ENCODE data around the gene KLHL21. TPM values are rescaled to one million over a fixed set of nuclear protein-coding genes. Genes with fewer than 3 reads are reported as not detected.

Gene KLHL21
- total RNA-seq, 4 donors from 2014 or later: 48.3 to 98.5 (median 57.0) TPM

DNA sequence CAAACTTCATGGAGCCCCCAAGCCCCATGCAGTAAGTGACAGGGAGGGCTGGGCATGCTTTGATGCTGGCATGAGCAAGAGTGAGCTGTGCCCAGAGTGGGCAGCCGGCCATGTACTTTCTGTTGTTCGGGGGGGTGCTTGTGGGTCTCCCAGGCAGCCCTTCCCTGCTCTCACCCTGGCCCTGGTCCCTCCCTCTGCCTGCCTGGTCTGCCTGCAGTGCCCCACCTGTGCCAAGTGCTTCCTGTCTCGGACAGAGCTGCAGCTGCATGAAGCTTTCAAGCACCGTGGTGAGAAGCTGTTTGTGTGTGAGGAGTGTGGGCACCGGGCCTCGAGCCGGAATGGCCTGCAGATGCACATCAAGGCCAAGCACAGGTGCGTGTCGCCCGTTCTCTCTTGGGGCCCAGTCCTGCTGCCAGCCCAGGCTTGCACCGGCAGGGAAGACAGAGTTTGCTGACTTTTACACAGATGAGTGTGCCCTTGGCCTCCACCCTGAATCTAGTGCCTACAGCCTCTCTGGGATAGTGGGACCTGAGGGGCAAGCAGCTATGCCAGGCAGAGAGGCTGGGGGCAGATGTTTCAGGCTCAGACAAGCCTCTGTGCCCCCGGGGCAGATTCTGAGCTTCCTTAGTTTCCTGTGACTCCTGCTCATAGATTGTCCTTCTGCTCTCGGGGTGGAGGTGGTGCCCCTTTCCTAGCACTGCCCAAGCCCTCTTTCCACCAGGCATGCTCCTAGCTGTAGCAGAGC is 15.2 kb downstream of the KLHL21 start:
- no peak for ATAC-seq (ENCODE audit: low FRiP score)
- DNase-seq (ENCODE audit: low spot score): no peak
- TF ChIP-seq, protein P1, sequence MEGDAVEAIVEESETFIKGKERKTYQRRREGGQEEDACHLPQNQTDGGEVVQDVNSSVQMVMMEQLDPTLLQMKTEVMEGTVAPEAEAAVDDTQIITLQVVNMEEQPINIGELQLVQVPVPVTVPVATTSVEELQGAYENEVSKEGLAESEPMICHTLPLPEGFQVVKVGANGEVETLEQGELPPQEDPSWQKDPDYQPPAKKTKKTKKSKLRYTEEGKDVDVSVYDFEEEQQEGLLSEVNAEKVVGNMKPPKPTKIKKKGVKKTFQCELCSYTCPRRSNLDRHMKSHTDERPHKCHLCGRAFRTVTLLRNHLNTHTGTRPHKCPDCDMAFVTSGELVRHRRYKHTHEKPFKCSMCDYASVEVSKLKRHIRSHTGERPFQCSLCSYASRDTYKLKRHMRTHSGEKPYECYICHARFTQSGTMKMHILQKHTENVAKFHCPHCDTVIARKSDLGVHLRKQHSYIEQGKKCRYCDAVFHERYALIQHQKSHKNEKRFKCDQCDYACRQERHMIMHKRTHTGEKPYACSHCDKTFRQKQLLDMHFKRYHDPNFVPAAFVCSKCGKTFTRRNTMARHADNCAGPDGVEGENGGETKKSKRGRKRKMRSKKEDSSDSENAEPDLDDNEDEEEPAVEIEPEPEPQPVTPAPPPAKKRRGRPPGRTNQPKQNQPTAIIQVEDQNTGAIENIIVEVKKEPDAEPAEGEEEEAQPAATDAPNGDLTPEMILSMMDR (IDR thresholded peaks at IDR 0.05): no peak

DNA sequence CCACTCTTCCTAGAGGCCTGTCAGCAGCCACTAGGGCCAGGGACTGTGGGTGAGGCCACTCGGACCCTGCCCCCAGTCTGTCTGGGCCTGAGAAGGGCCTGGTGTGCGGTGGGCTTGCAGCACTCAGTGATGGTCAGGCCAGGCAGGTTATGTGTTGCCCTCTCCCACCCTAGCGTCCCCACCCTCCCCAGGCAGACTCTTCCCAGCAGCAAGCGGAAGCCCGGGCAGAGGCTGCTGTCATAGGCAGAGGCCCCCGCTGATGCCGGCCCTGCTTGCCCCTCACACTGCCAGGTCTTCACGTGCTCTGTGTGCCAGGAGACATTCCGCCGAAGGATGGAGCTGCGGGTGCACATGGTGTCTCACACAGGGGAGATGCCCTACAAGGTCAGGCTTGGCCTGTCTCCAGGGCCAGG is 16.3 kb downstream of the KLHL21 start:
- TF ChIP-seq, protein P1 (IDR thresholded peaks at IDR 0.05): no peak
- DNase-seq (ENCODE audit: low spot score): no peak
- no peak for ATAC-seq (ENCODE audit: low FRiP score)

DNA sequence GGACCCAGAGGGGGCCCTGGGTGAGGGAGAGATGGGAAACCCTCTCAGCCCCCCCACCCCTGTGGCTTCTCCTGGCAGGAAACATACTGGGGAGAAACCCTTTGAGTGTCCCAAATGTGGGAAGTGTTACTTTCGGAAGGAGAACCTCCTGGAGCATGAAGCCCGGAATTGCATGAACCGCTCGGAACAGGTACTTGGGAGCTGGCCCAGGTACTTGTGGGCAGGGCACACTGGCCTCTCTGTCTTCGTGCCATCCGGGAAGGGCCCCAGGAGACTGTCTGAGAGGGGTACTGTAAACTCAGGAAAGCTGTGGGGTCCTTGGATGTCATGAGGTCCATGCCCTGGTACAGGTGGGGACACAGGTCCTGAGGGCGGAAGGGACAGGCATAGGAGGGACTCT is 16.8 kb downstream of the KLHL21 start:
- ATAC-seq (ENCODE audit: low FRiP score): no peak
- TF ChIP-seq, protein P1 (IDR thresholded peaks at IDR 0.05): no peak
- DNase-seq (ENCODE audit: low spot score): no peak

DNA sequence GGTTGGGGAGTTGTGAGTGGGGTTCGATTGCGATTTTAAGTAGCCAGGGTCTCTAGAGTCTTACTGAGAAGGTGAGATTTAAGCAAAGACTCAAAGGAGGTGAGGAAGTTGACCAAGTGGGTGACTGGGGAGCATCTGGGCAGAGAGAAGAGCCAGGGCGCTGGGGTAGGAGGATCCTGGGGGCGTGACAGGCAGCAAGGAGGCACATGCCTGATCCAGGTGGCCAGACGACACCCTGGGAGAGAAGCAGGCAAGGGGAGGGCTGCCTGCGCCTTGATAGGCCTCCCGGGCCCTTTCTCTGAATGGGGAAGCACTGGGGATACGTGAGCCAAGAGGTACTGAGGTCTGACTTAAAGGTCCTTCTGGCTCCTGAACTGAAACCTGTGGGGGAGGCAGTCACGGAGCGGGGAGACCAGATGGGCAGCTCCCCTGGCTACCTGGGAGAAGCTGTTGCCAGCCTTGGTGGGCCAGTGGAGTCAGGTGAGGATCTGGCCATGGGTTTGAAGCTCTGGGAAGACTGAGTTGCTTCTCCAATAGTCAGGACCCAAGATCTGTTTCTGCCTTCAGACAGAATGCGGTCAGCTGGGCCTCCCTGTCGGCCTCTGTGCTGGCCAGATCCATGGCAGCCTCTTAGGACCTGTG is 17.5 kb downstream of the KLHL21 start:
- ATAC-seq (ENCODE audit: low FRiP score) (no peak), DNase-seq (ENCODE audit: low spot score) (no peak)
- TF ChIP-seq, protein P1 (IDR thresholded peaks at IDR 0.05): no peak

DNA sequence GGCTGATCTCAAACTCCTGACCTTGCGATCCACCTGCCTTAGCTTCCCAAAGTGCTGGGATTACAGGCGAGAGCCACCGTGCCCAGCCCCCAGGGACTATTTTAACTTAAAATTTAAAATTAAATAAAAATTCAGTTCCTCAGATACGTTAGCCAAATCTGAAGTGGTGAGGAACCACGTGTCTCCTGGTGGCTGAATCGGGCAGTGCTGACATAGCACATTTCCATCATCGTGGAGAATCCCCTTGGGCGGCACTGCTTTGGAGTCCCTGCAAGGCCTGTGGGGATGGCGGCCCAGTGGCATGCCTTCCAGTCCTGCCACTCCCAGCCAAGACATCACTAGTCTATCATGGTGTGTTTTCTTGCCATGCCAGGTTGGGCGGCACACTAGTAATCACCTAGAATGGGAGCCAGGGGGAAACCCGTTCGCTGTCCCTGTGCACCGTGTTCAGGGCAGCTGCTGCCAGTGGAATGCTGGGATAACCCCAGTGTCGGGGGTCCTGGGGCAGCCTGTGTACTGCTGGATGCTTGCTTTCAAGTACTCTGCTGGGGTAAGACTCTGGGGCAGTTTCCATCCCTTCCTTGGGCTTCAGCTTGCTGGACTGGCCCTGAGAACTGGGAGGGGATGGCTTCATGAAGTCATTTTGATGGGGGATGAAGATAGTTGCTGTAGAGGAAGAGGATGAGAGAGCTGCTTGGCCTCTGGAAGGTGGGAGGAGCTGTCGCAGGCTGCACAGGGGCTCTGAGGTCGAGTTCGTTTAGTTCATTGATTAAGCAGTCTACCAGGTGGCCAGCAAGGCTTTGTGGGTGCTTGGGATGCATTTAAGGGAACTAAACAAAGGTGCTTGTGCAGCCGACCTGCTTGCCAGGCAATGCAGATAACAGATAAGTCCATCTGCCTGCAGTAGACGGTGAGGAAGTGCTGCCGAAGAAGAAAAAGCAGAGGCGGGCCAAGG is 18.3 kb downstream of the KLHL21 start:
- TF ChIP-seq, protein P1 (IDR thresholded peaks at IDR 0.05): no peak
- DNase-seq (ENCODE audit: low spot score) (no peak), ATAC-seq (ENCODE audit: low FRiP score) (no peak)

DNA sequence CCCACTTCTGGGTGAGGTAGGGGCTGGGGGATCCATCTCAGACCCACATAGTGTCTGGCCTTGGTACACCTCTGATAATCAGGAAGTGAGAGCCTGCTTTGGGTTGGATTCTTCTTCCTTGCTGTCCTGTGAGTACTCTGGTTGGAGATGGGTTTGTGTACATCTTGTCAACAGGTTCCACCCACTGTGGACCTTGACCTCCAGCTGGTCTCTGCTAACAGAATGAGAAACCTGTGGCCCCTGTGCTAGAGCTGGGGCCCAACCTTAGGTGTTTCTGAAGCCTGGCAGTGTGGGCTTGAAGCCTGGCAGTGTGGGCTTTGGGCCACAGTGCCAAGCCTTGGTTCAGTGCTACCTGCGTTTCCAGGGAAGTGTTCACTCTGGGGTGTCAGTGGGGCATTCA is 20.3 kb downstream of the KLHL21 start:
- DNase-seq (ENCODE audit: low spot score) (no peak), ATAC-seq (ENCODE audit: low FRiP score) (no peak)
- TF ChIP-seq, protein P1 (IDR thresholded peaks at IDR 0.05): no peak

Measured in omental fat pad (tissue), 4 donors.